H1 (cell line): ENCODE data around the gene LCN6. TPM values are rescaled to one million over a fixed set of nuclear protein-coding genes. Genes with fewer than 3 reads are reported as not detected.

ENCODE experiments used
- BACH1 ChIP-seq: IDR thresholded peaks from 2 replicates; pipeline ENCODE4 v1.6.1; 2012; ENCODE audit warnings: low read length, improper control_type of control experiment
- BCL11A ChIP-seq, 2 experiments: IDR thresholded peaks; one replicate each; pipeline ENCODE4 v1.6.1; 2011; ENCODE audit warnings: low read depth in 2 of 2, low read length in 2 of 2, mild to moderate bottlenecking in 2 of 2
- CBX8 ChIP-seq: fragments of 300-800, 300-1000 bp; sonication (generic); IDR thresholded peaks from 2 replicates; pipeline ENCODE4 v1.7.1; 2016; ENCODE audit warnings: low read depth, low read length, borderline replicate concordance
- EZH2 ChIP-seq: fragments of 200-600 bp; sonication (generic); IDR thresholded peaks from 2 replicates; pipeline ENCODE4 v1.7.1; 2012; ENCODE audit warnings: low read depth, mild to moderate bottlenecking, moderate library complexity, low read length, inconsistent platforms; ENCODE audit not compliant: severe bottlenecking
- HDAC2 ChIP-seq, 2 experiments: fragments of 300-600 bp in 1 of 2; sonication (generic) in 1 of 2; IDR thresholded peaks; 2 replicates each; pipeline ENCODE4 v1.6.1; 2011 to 2012; ENCODE audit warnings: low read depth in 2 of 2, low read length in 2 of 2, mild to moderate bottlenecking in 2 of 2, moderate library complexity in 2 of 2, borderline replicate concordance in 1 of 2, inconsistent platforms in 1 of 2
- JUND ChIP-seq: IDR thresholded peaks from 2 replicates; pipeline ENCODE4 v1.6.1; 2011; ENCODE audit warnings: mild to moderate bottlenecking, improper control_type of control experiment, low read length
- POLR2AphosphoS5 ChIP-seq: IDR thresholded peaks from 2 replicates; pipeline ENCODE4 v1.6.1; 2011; ENCODE audit warnings: low read depth, low read length
- RBBP5 ChIP-seq: IDR thresholded peaks from 2 replicates; pipeline ENCODE4 v1.7.1; 2012; ENCODE audit warnings: low read depth, mild to moderate bottlenecking, inconsistent platforms, low read length, moderate library complexity, borderline replicate concordance
- SUZ12 ChIP-seq: fragments of 200-600 bp; sonication (generic); IDR thresholded peaks from 2 replicates; pipeline ENCODE4 v1.6.1; 2012; ENCODE audit warnings: mild to moderate bottlenecking, inconsistent platforms, low read length, moderate library complexity, mixed read lengths
- TEAD4 ChIP-seq: IDR thresholded peaks from 2 replicates; pipeline ENCODE4 v1.6.1; 2012; ENCODE audit warnings: low read depth, low read length, inconsistent platforms, mixed read lengths
- polyA plus RNA-seq, 7 experiments: library from polyadenylated mRNA; depleted of rRNA in 3 of 7; stranded (reverse) in 5 of 7; unstranded in 2 of 7; fragments of >200 nt in 5 of 7; fragments of 200-250 nt in 2 of 7; gene quantifications; 1 replicate in 5 of 7; 2 replicates in 1 of 7; 4 replicates in 1 of 7; pipeline versions ENCODE4 v1.2.1 to v1.2.3, GENCODE V29; 2011 to 2013; ENCODE audit warnings: missing spikeins in 2 of 7, mixed read lengths in 2 of 7
- total RNA-seq: library from RNA; stranded (reverse); fragmentation: NEBNext Ultra II Directional; extraction: Animal tissue kit (Norgen Biotek cat#: 25700); gene quantifications from 2 replicates; pipeline ENCODE4 v1.2.1, GENCODE V29; 2021
- TF ChIP-seq, protein P1 (sequence below), 3 experiments: IDR thresholded peaks; 1 replicate in 2 of 3; 2 replicates in 1 of 3; pipeline versions ENCODE4 v1.5.1 to v1.6.1; 2011; ENCODE audit warnings: low read length in 3 of 3, mild to moderate bottlenecking in 3 of 3, inconsistent platforms in 2 of 3, low read depth in 1 of 3, moderate library complexity in 1 of 3; ENCODE audit not compliant: insufficient read depth in 1 of 3; ENCODE audit errors: control extremely low read depth in 1 of 3
- TF ChIP-seq, protein P2 (sequence below): IDR thresholded peaks from 2 replicates; pipeline ENCODE4 v1.6.1; 2011; ENCODE audit warnings: low read length, improper control_type of control experiment

Gene LCN6
- total and polyA plus RNA-seq, 2 of the 8 experiments (the other 6 are each of a cell fraction or from before 2014, with no cell fraction given), result not detected

DNA sequence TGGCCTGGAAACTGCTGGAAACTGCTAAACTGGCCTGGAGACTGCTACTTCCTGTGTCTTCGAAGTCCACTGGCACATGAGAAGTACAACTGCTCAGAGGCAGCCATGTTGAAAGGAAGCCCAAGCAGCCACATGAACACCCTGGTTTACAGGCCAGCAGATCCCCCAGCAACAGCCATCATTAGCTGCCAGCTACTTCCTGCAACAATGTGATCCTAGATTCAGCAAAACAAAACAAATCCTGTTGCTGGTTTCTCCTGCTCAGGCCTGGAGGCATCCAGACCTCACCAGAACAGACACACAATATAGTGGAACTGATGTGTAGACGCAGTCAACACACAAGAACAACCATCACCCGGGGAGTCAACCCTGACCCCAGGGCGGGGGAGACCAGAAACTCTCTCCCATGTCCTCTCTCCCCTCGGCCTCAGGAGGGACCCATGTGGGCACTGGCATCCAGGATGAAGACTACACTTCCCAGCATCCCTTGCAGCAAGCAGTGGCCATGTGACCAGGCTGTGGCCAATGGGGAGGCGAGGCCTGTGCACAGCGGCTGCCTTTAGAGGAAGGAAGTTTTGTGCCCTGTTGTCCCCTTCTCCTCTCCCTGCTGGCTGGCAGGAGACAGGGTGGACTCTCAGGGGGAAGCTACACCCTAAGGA is 25.2 kb upstream of the LCN6 start (continued):
- no peak for TF ChIP-seq HDAC2 (IDR thresholded peaks at IDR 0.05; ENCODE audit: borderline replicate concordance in 1 of 2, low read depth in 2 of 2, low read length in 2 of 2)
- TF ChIP-seq, protein P1, sequence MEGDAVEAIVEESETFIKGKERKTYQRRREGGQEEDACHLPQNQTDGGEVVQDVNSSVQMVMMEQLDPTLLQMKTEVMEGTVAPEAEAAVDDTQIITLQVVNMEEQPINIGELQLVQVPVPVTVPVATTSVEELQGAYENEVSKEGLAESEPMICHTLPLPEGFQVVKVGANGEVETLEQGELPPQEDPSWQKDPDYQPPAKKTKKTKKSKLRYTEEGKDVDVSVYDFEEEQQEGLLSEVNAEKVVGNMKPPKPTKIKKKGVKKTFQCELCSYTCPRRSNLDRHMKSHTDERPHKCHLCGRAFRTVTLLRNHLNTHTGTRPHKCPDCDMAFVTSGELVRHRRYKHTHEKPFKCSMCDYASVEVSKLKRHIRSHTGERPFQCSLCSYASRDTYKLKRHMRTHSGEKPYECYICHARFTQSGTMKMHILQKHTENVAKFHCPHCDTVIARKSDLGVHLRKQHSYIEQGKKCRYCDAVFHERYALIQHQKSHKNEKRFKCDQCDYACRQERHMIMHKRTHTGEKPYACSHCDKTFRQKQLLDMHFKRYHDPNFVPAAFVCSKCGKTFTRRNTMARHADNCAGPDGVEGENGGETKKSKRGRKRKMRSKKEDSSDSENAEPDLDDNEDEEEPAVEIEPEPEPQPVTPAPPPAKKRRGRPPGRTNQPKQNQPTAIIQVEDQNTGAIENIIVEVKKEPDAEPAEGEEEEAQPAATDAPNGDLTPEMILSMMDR (IDR thresholded peaks at IDR 0.05; ENCODE audit: control extremely low read depth in 1 of 3, insufficient read depth in 1 of 3, low read depth in 1 of 3, low read length in 3 of 3), result no peak
- no peak for TF ChIP-seq POLR2AphosphoS5
- TF ChIP-seq RBBP5, result no peak
- TF ChIP-seq TEAD4, result no peak
- TF ChIP-seq JUND, result no peak
- TF ChIP-seq CBX8, result no peak
- no peak for TF ChIP-seq SUZ12
- no peak for TF ChIP-seq BCL11A (IDR thresholded peaks at IDR 0.05; ENCODE audit: low read depth in 2 of 2, low read length in 2 of 2)
- TF ChIP-seq, protein P2, sequence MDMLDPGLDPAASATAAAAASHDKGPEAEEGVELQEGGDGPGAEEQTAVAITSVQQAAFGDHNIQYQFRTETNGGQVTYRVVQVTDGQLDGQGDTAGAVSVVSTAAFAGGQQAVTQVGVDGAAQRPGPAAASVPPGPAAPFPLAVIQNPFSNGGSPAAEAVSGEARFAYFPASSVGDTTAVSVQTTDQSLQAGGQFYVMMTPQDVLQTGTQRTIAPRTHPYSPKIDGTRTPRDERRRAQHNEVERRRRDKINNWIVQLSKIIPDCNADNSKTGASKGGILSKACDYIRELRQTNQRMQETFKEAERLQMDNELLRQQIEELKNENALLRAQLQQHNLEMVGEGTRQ, result peak; percentile 96
- TF ChIP-seq BACH1, result no peak
- no peak for TF ChIP-seq EZH2
